Left kidney (tissue), 8 donors: ENCODE results near the gene MED10. TPM values are rescaled to one million over a fixed set of nuclear protein-coding genes. Genes with fewer than 3 reads are reported as not detected.

ENCODE experiments used
- DNase-seq: peaks from one replicate; pipeline ENCODE4 v3.0.0-alpha.2; 2013
- long read RNA-seq, 8 donors: transcript quantifications; one replicate each; lab custom pipeline, GENCODE V29; 2026
- polyA plus RNA-seq: library from polyadenylated mRNA; unstranded; fragments of 120-200 nt; gene quantifications from one replicate; pipeline ENCODE4 v1.2.1, GENCODE V29; 2013; ENCODE audit not compliant: insufficient read length

Gene MED10
- 39.5 TPM for polyA plus RNA-seq
- long read RNA-seq, donor 1, transcript MED10-203 (2 exons, 648 nt), result minor isoform, 5 of 45 reads
- long read RNA-seq, donor 1, transcript MED10-201 (4 exons, 1,141 nt), result major isoform, 39 of 45 reads
- long read RNA-seq, donor 1, partial matches to known transcripts, result 0 of 45 reads
- long read RNA-seq, donor 1, other reads (novel, unspliced or antisense), result 0 of 45 reads
- long read RNA-seq, donor 2, transcript MED10-203 (2 exons, 648 nt), result minor isoform, 6 of 61 reads
- long read RNA-seq, donor 2, transcript MED10-201 (4 exons, 1,141 nt), result major isoform, 36 of 61 reads
- long read RNA-seq, donor 2, partial matches to known transcripts, result 16 of 61 reads
- long read RNA-seq, donor 2, other reads (novel, unspliced or antisense), result 0 of 61 reads
- long read RNA-seq, donor 3, transcript MED10-201 (4 exons, 1,141 nt), result major isoform, 19 of 37 reads
- long read RNA-seq, donor 3, transcript MED10-203 (2 exons, 648 nt), result minor isoform, 5 of 37 reads
- long read RNA-seq, donor 3, partial matches to known transcripts, result 12 of 37 reads
- long read RNA-seq, donor 3, other reads (novel, unspliced or antisense), result 0 of 37 reads
- long read RNA-seq, donor 4, partial matches to known transcripts, result 0 of 1 reads
- long read RNA-seq, donor 4, other reads (novel, unspliced or antisense), result 0 of 1 reads
- long read RNA-seq, donor 5, transcript MED10-201 (4 exons, 1,141 nt), result major isoform, 52 of 75 reads
- long read RNA-seq, donor 5, partial matches to known transcripts, result 20 of 75 reads
- long read RNA-seq, donor 5, other reads (novel, unspliced or antisense), result 0 of 75 reads
- long read RNA-seq, donor 6, transcript MED10-201 (4 exons, 1,141 nt), result major isoform, 33 of 36 reads
- long read RNA-seq, donor 6, partial matches to known transcripts, result 0 of 36 reads
- long read RNA-seq, donor 6, other reads (novel, unspliced or antisense), result 0 of 36 reads
- long read RNA-seq, donor 7, transcript MED10-201 (4 exons, 1,141 nt), result major isoform, 33 of 41 reads
- long read RNA-seq, donor 7, partial matches to known transcripts, result 5 of 41 reads
- long read RNA-seq, donor 7, other reads (novel, unspliced or antisense), result 0 of 41 reads
- long read RNA-seq, donor 8, transcript MED10-201 (4 exons, 1,141 nt), result major isoform, 12 of 12 reads
- long read RNA-seq, donor 8, partial matches to known transcripts, result 0 of 12 reads
- long read RNA-seq, donor 8, other reads (novel, unspliced or antisense), result 0 of 12 reads

- peak; percentile 89 for DNase-seq
Measured at GRCh38 chr5:6377905-6378765, at the start of gene MED10. TSS of gene MED10 (minus strand) at chr5:6378547. CDS start at chr5:6378483, 64 bp downstream.

GRCh38 chr5:6427694-6428093 lies 49.3 kb upstream of the MED10 start:
- DNase-seq, result no peak

- no peak for DNase-seq
Measured at GRCh38 chr5:6424700-6425099, 46.4 kb upstream of the MED10 start.

GRCh38 chr5:6424110-6424659 lies 45.8 kb upstream of the MED10 start:
- no peak for DNase-seq

- no peak for DNase-seq
Measured at GRCh38 chr5:6423327-6424109, 45.2 kb upstream of the MED10 start.

- DNase-seq, result peak; percentile 18
Measured at GRCh38 chr5:6419340-6419852, 41.0 kb upstream of the MED10 start.

- DNase-seq, result no peak
Measured at GRCh38 chr5:6418679-6419276, 40.4 kb upstream of the MED10 start.

GRCh38 chr5:6417657-6418056 lies 39.3 kb upstream of the MED10 start:
- DNase-seq, result no peak

- no peak for DNase-seq
Measured at GRCh38 chr5:6412811-6413210, 34.5 kb upstream of the MED10 start.

- no peak for DNase-seq
Measured at GRCh38 chr5:6411141-6411540, 32.8 kb upstream of the MED10 start.

GRCh38 chr5:6410421-6410820 lies 32.1 kb upstream of the MED10 start:
- no peak for DNase-seq

- no peak for DNase-seq
Measured at GRCh38 chr5:6408627-6409446, 30.5 kb upstream of the MED10 start.

- DNase-seq, result no peak
Measured at GRCh38 chr5:6408260-6408596, 29.9 kb upstream of the MED10 start.

GRCh38 chr5:6407558-6408259 lies 29.4 kb upstream of the MED10 start:
- DNase-seq, result no peak

- no peak for DNase-seq
Measured at GRCh38 chr5:6405591-6405990, 27.2 kb upstream of the MED10 start.

- no peak for DNase-seq
Measured at GRCh38 chr5:6404129-6404528, 25.8 kb upstream of the MED10 start.

- DNase-seq, result no peak
Measured at GRCh38 chr5:6403416-6403815, 25.1 kb upstream of the MED10 start.

- DNase-seq, result no peak
Measured at GRCh38 chr5:6402939-6403338, 24.6 kb upstream of the MED10 start.
